Hepatocyte (in vitro differentiated cells): ENCODE results near the gene TSPAN19. TPM values are rescaled to one million over a fixed set of nuclear protein-coding genes. Genes with fewer than 3 reads are reported as not detected.

Experiments
- DNase-seq: peaks from one replicate; pipeline ENCODE4 v3.0.0-alpha.2; 2016; ENCODE audit warnings: low spot score
- H2AFZ ChIP-seq: fragments of 200-600 bp; sonication (generic); 2 replicates; pipeline ENCODE4 v1.6.0; 2016; ENCODE audit warnings: antibody characterized with exemption, mild to moderate bottlenecking
- H3K27ac ChIP-seq: fragments of 200-600 bp; sonication (generic); 2 replicates; pipeline ENCODE4 v1.5.1; 2016; ENCODE audit warnings: mild to moderate bottlenecking
- H3K27me3 ChIP-seq: fragments of 200-600 bp; sonication (generic); 2 replicates; pipeline ENCODE4 v1.6.1; 2016
- H3K36me3 ChIP-seq: fragments of 200-600 bp; sonication (generic); replicated peaks from 2 replicates; pipeline ENCODE4 v1.5.1; 2016; ENCODE audit warnings: low read depth; ENCODE audit not compliant: insufficient read depth
- H3K4me1 ChIP-seq: fragments of 200-600 bp; sonication (generic); 2 replicates; pipeline ENCODE4 v1.5.1; 2016; ENCODE audit warnings: mild to moderate bottlenecking, moderate library complexity; ENCODE audit not compliant: insufficient read depth
- H3K4me2 ChIP-seq: fragments of 200-600 bp; sonication (generic); 2 replicates; pipeline ENCODE4 v1.6.0; 2016
- H3K4me3 ChIP-seq: fragments of 200-600 bp; sonication (generic); 2 replicates; pipeline ENCODE4 v1.5.1; 2016; ENCODE audit warnings: mild to moderate bottlenecking
- H3K79me2 ChIP-seq: fragments of 200-600 bp; sonication (generic); 2 replicates; pipeline ENCODE4 v1.6.0; 2017; ENCODE audit warnings: mild to moderate bottlenecking
- H3K9me2 ChIP-seq: fragments of 200-600 bp; sonication (generic); replicated peaks from 2 replicates; pipeline ENCODE4 v1.6.0; 2017; ENCODE audit warnings: mild to moderate bottlenecking; ENCODE audit not compliant: insufficient read depth
- H3K9me3 ChIP-seq: fragments of 200-600 bp; sonication (generic); 2 replicates; pipeline ENCODE4 v1.5.1; 2016; ENCODE audit warnings: low read depth, mild to moderate bottlenecking
- H4K20me1 ChIP-seq: fragments of 200-600 bp; sonication (generic); 2 replicates; pipeline ENCODE4 v1.6.0; 2016; ENCODE audit warnings: mild to moderate bottlenecking; ENCODE audit not compliant: insufficient read depth, poor library complexity, severe bottlenecking
- CTCF ChIP-seq: fragments of 200-600 bp; sonication (generic); IDR thresholded peaks from 2 replicates; pipeline ENCODE4 v1.5.1; 2016; ENCODE audit warnings: antibody characterized with exemption, mild to moderate bottlenecking; ENCODE audit not compliant: poor library complexity
- EZH2 ChIP-seq: fragments of 200-600 bp; sonication (generic); IDR thresholded peaks from 2 replicates; pipeline ENCODE4 v1.6.1; 2016; ENCODE audit warnings: antibody characterized with exemption, mild to moderate bottlenecking, borderline replicate concordance
- EZH2phosphoT487 ChIP-seq: fragments of 200-600 bp; sonication (generic); IDR thresholded peaks from one replicate; pipeline ENCODE4 v1.6.1; 2018; ENCODE audit warnings: antibody characterized with exemption, mild to moderate bottlenecking, low read depth, moderate library complexity; ENCODE audit not compliant: unreplicated experiment, severe bottlenecking
- WGBS: methylation state at CpG from one replicate; pipeline ENCODE4 v1.1.6; 2016; ENCODE audit warnings: low lambda C conversion rate; ENCODE audit errors: missing lambda C conversion rate; 5-methylcytosine and 5-hydroxymethylcytosine counted together
- polyA plus RNA-seq: library from polyadenylated mRNA; unstranded; fragments of >200 nt; fragmentation: Nextera tagmentation; extraction: Ambion mirVana; gene quantifications from 2 replicates; pipeline ENCODE4 v1.2.1, GENCODE V29; 2016
- total RNA-seq: library from RNA; depleted of rRNA; stranded (reverse); fragments of >200 nt; gene quantifications from 2 replicates; pipeline ENCODE4 v1.2.3, GENCODE V29; 2014

The TSPAN19 gene
- total RNA-seq: not detected in 2 replicates
- not detected in 2 replicates for polyA plus RNA-seq

GRCh38 chr12:85036234-85036707 is at the start of gene TSPAN19, which contains the start of gene LRRIQ1:
TSPAN19 (minus strand) TSS chr12:85036277; CDS start chr12:85029946, 6,331 bp downstream.
LRRIQ1 (plus strand) TSS chr12:85036351; CDS start chr12:85038177, 1,826 bp downstream.
- no peaks in the 10 kb centered on the region for H3K4me1 ChIP-seq
- peak within 1 kb of the TSS; percentile 71 for H3K4me2 ChIP-seq
- H3K27me3 ChIP-seq: peaks cover 4% of the 10 kb centered on the region
- H3K4me3 ChIP-seq: peak within 1 kb of the TSS; percentile 11
- H3K79me2 ChIP-seq: no peaks in the 10 kb centered on the region
- no peaks in the 10 kb centered on the region for H3K9me2 ChIP-seq
- H3K27ac ChIP-seq: no peak within 1 kb of the TSS
- under 1% methylated on average over 22 of the region's 22 CpGs for WGBS
- no peak for TF ChIP-seq CTCF
- no peak for TF ChIP-seq EZH2phosphoT487
- no peak for TF ChIP-seq EZH2
- H2AFZ ChIP-seq: peak within 1 kb of the TSS; percentile 54
- no peaks in the 10 kb centered on the region for H3K9me3 ChIP-seq
- no peaks in the 10 kb centered on the region for H3K36me3 ChIP-seq
- peak; percentile 91 for DNase-seq
- H4K20me1 ChIP-seq: no peaks in the 10 kb centered on the region

GRCh38 chr12:85085066-85085465 is 49.0 kb upstream of the TSPAN19 start:
- Histone ChIP-seq H3K9me3 (no peaks in the 10 kb centered on the region), H3K27me3 (no peaks in the 10 kb centered on the region), H2AFZ (no peak overlapping the region), H3K4me3 (no peak overlapping the region), H3K4me2 (no peak overlapping the region), H3K27ac (no peak overlapping the region), H3K4me1 (no peaks in the 10 kb centered on the region), H3K9me2 (no peaks in the 10 kb centered on the region), H4K20me1 (no peaks in the 10 kb centered on the region), H3K79me2 (no peaks in the 10 kb centered on the region), H3K36me3 (no peaks in the 10 kb centered on the region)
- TF ChIP-seq CTCF: no peak
- no peak for TF ChIP-seq EZH2phosphoT487
- TF ChIP-seq EZH2: no peak
- WGBS: 84% methylated on average over 5 of the region's 5 CpGs
- no peak for DNase-seq

GRCh38 chr12:85076688-85077430 is 40.8 kb upstream of the TSPAN19 start:
- H2AFZ ChIP-seq: no peak overlapping the region

More at GRCh38 chr12:85076688-85077430, 40.8 kb upstream of the TSPAN19 start:
- TF ChIP-seq CTCF: peak; percentile 67
- TF ChIP-seq EZH2phosphoT487: no peak
- Histone ChIP-seq H3K9me3 (no peaks in the 10 kb centered on the region), H4K20me1 (no peaks in the 10 kb centered on the region), H3K9me2 (no peaks in the 10 kb centered on the region), H3K36me3 (no peaks in the 10 kb centered on the region), H3K79me2 (no peaks in the 10 kb centered on the region), H3K27me3 (no peaks in the 10 kb centered on the region), H3K4me2 (peak overlapping the region; percentile 32), H3K27ac (no peak overlapping the region), H3K4me3 (no peak overlapping the region), H3K4me1 (no peaks in the 10 kb centered on the region)
- WGBS: 4% methylated on average over 1 of the region's 1 CpG
- DNase-seq: peak; percentile 81
